Kidney tubule cell (primary cell): Measurements from ENCODE around the gene IGDCC3.
"Not testable (repeated sequence)": the region's sequence is repeated elsewhere in the genome, so short reads cannot be mapped to it uniquely, and the experiment has no call there.

Experiments used
- DNase-seq: peaks from one replicate; pipeline ENCODE4 v3.0.0-alpha.2; 2018; ENCODE audit warnings: low spot score

IGDCC3 gene

GRCh38 chr15:65370885-65371284 is 6.9 kb downstream of the IGDCC3 start:
- no peak for DNase-seq

GRCh38 chr15:65369651-65370050 is 8.2 kb downstream of the IGDCC3 start:
- no peak for DNase-seq

- no peak for DNase-seq
These were observed 8.6 kb downstream of the IGDCC3 start for GRCh38 chr15:65369212-65369547.

DNA sequence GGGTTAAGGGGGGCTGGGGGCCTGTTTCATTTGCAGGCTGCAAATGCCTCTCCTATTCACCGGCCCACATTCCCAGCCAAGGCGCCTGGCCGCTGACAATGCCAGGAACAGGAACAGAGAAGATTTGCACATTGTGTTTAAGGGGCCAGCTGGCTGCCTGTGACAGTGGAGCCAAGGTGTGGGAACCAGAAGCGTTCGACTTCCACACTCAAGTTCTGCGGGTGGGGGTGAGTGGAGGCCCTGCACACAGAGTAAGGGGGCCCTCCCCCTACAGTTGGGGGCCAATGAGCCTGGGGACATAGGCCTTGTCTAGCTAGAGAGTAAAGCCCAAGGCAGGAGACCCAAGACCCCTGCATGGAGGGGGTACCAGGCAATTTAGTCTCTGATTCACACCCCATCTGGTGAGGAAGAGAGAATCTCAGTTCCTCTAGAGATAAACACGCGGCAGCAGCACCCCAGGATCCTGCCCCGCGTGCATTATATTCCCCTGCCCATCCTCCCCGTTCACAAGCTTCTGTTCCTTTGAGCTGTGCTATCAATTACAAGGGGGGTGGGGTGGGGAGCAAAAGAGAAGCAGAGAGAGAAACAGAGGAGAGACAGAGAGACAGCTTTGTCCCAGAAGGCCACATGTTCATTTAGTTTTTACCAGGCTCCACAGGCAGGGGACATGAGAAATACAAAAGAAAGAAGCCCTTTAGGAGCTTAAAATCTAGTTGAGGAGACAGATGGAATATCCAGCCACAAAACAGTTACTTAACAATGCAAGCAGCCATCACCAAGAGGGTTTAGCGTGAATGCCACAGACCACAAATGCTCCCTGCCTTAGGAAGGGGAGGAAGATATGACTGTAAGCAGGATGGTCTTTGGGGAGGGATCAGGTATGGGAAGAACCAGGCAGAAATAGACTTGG is 9.2 kb downstream of the IGDCC3 start:
- DNase-seq: no peak

DNA sequence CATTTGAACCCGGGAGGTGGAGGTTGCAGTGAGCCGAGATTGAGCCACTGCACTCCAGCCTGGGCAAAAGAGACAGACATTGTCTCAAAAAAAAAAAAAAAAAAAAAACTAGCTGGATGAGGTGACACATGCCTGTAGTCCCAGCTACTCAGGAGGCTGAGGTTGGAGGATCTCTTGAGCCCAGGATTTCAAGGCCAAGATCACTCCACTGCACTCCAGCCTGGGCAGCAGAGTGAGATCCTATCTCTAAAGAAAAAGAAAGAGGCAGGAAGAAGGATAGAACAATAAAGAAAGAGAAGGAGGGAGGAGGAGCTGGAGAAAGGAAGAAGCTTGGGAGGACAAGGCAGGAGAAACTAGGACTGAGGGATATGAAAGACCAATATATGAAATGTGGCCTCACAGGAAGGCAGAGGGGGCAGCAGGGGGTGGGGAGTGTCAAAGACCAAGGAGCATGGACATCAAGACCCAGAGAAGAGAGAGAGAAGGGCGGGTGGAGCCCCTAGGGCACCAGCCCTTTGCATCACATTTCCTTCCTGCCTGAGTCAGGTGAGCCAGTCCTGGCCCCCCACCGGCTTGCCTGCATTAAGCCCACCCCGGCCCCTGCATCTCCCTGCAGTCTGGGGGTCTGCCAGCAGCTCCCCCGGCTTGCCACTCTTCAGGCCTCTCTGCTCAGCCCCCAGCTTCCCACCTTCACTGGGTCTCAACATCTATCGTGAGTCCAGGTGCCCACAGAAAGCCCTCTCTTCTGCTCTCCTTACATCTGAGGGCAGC is 11.5 kb downstream of the IGDCC3 start:
- DNase-seq: no peak

DNA sequence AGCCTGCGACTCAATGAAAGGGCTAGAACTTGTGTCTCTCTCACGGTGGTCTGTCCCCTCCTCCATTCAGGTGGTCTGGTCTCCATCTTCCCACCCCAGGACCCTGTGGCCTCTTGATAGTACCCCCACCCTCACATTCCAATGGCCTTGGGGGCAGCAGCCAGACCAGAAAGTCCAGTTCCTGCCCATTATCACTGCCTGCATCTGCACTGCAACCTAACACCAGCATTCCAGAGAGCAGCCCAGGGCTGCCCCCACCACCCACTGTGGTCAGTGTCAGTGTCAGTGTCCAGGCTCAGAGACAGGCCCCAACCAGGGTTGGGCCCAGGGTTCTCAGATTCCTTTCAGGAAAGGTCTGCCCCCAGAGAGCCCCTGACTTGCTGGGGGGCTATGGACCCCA is 12.6 kb downstream of the IGDCC3 start:
- no peak for DNase-seq

GRCh38 chr15:65363766-65364165 is 14.0 kb downstream of the IGDCC3 start:
- no peak for DNase-seq

DNA sequence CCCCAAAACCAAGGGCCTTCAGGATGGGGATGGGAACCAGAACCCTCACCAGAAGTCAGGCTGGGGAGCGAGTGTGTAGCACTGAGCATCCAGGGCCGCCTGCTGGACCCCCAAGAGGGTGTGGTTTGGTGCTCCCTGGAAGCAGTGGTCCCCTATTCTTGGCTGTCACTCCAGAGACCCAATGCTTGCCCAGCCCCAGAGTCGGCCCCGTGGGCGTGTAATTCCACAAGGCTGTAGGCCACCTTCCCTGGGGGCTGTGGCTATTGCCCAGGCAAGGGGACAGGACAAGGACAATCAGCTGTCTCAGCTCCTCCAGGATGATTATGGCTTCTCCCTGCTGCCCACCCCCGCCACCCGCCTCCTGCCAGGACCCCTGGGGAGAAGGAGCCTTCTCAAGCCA is 14.5 kb downstream of the IGDCC3 start:
- DNase-seq: no peak

DNA sequence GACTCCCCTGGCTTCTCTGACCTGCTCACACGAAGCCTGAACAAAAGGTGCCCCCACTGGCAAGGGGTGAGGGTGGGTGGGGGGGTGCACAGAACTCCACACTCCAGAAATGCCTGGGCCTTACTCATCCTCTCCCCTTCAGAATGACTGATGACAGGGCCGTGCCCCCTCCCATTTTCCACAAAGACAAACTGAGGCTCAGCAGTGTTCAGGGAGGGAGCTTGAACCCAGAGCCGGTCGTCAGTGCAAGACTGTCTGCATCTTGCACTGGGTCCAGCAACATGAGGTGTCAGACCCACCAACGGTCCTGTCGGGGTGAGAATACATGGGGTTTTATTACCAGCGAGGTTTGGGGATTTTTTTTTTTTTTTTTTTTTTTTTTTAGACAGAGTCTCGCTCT is 15.3 kb downstream of the IGDCC3 start:
- no peak for DNase-seq

- DNase-seq: no peak
These were observed 15.9 kb downstream of the IGDCC3 start for GRCh38 chr15:65361708-65362459.

DNA sequence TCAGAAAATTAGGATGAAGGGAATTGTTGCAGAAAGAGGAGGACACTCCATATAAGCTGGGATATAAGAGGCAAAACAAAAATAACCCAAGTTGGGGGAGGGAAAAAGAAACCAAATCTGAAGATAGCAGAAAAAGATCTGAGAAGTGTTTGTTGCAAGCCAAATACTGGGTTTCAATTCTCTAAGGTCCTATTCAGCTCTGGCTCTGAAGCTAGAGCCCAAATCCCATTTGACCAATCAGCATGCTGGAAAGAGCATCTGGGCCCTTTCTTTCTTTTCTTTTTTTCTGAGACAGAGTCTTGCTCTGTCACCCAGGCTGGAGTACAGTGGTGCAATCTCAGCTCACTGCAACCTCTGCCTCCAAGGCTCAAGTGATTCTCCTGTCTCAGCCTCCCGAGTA is 17.3 kb downstream of the IGDCC3 start:
- DNase-seq: no peak

DNA sequence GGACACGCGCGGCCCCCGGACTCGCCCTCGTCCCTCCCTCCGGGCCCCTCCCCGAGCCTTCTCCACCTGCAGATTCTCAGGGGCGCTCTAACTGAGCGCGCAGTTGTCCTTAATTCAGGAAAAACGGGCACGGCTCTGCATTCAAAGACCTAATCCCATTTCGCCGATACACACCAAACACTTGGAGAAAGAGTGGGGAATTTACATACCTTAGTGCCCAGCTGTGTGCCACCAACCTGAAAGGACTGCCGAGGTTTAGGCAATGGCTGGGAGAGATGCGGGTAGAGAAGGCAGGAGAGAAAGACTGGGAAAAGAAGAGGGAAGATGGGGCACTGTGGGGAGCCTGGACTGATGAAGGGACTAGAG is 21.8 kb downstream of the IGDCC3 start:
- no peak for DNase-seq

DNA sequence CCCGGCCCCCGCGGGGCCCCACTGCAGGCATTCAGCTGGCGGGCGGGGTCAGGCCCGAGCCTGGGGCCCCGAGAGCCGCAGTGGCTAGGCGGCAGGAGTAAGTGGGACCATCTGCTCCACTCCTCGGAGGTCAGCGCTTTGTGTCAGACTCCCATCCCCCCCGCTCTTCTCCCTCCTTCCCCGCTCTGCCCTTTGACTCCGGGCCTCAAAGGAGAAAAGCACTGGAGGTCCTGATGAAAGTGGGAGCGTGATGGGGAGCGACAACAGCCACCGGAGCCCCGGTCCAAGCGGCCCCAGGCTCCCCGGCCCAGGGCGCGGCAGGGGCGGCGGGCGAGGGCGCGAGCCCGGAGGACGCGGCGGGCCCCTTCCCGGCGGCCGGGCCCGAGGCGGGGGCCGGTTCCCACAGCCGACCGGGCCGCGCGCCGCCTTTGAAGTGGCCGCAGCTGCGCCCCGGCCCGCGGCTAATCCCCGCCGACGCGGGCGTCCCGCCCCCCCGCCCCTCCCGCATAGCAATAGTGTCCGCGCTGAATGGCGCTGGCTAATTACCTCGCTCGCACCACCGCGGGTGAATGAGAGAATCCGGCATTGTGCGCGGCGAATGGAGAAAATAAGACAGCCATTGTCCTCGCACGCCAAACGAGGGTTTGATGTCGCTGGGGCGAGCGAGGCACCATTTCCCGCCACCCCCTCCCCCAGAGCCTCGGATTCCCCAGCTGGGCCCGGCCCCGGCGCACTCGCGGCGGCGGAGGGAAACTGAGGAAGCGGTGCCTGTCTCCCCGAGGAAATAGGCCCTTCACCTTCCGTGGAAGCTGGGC is 22.4 kb downstream of the IGDCC3 start:
- no peak for DNase-seq

GRCh38 chr15:65354835-65355172 is 23.0 kb downstream of the IGDCC3 start:
- no peak for DNase-seq

- DNase-seq: not testable (repeated sequence)
These were observed 25.8 kb downstream of the IGDCC3 start for GRCh38 chr15:65351972-65352371.

DNA sequence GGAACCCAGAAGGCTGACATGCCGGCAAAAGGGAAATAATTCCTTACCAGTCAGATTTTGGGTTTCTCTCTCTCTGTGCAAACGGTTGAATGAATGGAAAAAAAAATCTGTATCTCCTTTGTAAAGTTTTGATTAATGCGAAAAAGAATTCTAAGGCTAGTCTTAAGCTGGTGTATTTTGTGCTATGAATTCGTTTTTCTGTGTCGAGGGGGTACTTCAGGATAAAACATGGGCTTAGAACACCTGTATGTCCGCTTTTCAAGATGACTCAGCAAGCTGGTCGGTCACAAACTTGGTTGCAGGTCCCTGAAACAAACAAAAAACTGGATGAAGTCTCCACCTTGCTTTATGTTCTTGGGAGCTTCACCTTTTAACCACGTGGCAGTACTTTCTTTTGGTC is 28.5 kb downstream of the IGDCC3 start:
- no peak for DNase-seq

- DNase-seq: not testable (repeated sequence)
These were observed 30.0 kb downstream of the IGDCC3 start for GRCh38 chr15:65347756-65348155.

DNA sequence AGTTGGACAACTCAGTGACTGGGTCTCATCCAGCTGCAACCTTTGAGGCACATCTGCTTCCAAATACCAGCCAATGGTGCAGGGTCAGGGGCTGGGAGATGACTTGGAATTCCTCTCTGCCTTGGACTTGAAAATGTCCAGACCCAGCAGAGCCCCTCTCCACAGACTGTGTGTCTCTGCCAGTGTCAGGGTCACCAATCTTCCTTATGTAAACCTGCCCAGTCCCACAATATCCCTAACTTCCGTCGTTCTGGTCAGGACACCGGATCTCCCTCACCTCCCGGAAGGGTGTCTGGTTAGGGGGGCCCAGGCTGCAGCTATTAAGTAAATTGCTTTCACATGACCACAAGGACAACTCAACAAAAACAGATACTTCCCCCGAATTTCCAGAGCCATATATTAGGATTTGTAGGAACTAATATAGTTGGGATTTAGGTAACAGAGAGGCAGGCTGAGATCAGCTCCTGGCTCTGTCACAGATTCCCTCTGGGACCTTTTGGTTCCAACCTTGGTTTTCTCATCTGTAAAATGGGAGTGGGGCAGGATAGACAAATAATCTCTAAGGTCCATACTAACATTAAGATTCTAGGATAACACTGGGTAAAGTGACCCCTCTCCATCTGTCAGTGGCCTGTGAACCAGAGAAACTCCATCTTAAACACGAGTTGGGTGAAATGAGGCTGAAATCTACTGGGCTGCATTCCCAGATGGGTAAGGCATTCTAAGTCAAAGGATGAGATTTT is 30.8 kb downstream of the IGDCC3 start:
- DNase-seq: no peak

DNA sequence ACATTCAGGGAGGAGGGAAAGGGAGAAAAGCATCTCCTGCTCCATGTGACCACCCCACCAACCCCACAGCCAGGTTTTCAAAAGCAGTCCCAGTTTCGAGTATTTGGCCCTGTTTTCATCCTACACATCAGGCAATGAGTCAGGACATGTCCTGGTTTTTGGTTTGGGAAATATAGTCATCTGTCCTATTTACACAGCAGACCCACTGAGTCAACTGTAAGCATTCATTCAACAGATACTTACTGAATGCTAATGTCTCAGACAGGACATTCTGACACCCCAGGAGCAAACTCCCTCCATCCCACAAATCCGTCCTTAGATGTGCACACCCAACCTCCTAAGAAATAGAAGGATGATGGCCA is 32.9 kb downstream of the IGDCC3 start:
- no peak for DNase-seq

DNA sequence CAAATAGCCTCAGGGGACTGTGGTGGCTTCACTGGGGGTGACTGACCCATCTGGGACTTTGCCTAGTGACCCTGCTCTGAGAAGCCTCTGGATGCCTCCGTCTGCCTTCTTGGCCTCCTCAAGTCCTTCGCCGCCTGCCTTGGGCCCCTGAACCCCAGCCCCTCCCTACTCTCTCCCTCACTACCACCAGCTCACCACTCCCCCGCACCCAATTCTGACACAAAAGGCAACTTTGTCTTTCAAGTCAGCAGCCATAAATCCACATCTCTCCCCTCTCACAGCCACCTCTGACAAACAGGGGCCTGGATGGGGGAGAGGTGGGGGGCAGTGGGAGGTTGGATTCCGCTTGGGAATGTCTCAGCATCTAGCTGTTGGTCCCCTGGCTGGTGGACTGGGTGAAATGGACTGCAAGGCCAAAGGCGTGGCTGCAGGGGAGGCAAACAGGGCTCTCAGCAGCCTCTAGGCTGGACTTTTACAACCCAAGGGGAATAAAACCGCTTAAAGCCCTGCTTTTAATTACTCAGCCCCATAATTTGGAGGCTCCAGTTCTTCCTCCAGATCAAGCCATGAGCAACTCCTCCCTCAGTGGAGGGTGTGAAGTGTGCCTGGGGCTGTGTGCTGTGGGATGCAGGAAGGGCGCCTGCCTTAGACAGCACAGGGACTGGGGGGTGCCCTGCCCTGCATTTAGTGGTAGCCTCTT is 33.4 kb downstream of the IGDCC3 start:
- DNase-seq: no peak
